Measurements from ENCODE around the gene RGL1.

DNA sequence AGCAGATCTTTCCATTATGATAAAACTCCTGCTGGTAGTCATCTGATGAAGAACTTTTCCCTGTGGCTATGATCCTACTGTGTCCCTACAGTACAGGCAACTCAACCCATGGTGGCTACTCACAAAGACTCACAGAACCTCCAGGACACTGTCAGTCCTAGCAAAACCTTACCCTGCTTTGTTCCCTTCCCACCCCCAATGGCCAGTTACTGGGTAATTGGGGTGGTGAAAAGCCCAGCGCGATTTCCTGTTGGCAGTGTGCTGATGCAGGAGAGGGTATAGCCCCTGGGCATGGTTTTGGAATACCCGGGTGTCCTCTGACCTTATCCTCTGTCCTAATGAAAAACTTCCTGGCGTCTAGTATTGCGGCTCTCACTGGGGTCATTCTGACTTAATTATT is 533 bp upstream of the RGL1 start:
- no peak for TF ChIP-seq ZNF223 (tag by site-specific recombination; IDR thresholded peaks at IDR 0.05)
- TF ChIP-seq, protein P1, sequence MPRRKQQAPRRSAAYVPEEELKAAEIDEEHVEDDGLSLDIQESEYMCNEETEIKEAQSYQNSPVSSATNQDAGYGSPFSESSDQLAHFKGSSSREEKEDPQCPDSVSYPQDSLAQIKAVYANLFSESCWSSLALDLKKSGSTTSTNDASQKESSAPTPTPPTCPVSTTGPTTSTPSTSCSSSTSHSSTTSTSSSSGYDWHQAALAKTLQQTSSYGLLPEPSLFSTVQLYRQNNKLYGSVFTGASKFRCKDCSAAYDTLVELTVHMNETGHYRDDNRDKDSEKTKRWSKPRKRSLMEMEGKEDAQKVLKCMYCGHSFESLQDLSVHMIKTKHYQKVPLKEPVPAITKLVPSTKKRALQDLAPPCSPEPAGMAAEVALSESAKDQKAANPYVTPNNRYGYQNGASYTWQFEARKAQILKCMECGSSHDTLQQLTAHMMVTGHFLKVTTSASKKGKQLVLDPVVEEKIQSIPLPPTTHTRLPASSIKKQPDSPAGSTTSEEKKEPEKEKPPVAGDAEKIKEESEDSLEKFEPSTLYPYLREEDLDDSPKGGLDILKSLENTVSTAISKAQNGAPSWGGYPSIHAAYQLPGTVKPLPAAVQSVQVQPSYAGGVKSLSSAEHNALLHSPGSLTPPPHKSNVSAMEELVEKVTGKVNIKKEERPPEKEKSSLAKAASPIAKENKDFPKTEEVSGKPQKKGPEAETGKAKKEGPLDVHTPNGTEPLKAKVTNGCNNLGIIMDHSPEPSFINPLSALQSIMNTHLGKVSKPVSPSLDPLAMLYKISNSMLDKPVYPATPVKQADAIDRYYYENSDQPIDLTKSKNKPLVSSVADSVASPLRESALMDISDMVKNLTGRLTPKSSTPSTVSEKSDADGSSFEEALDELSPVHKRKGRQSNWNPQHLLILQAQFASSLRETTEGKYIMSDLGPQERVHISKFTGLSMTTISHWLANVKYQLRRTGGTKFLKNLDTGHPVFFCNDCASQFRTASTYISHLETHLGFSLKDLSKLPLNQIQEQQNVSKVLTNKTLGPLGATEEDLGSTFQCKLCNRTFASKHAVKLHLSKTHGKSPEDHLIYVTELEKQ (tag by site-specific recombination; IDR thresholded peaks at IDR 0.05; ENCODE audit: borderline replicate concordance): no peak
- TF ChIP-seq KLF7 (tag by site-specific recombination; IDR thresholded peaks at IDR 0.05; ENCODE audit: borderline replicate concordance): no peak
- TF ChIP-seq, protein P2, sequence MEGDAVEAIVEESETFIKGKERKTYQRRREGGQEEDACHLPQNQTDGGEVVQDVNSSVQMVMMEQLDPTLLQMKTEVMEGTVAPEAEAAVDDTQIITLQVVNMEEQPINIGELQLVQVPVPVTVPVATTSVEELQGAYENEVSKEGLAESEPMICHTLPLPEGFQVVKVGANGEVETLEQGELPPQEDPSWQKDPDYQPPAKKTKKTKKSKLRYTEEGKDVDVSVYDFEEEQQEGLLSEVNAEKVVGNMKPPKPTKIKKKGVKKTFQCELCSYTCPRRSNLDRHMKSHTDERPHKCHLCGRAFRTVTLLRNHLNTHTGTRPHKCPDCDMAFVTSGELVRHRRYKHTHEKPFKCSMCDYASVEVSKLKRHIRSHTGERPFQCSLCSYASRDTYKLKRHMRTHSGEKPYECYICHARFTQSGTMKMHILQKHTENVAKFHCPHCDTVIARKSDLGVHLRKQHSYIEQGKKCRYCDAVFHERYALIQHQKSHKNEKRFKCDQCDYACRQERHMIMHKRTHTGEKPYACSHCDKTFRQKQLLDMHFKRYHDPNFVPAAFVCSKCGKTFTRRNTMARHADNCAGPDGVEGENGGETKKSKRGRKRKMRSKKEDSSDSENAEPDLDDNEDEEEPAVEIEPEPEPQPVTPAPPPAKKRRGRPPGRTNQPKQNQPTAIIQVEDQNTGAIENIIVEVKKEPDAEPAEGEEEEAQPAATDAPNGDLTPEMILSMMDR (tag by site-specific recombination; IDR thresholded peaks at IDR 0.05): no peak
- no peak for TF ChIP-seq ZNF112 (tag by site-specific recombination; IDR thresholded peaks at IDR 0.05)
- TF ChIP-seq YY1 (tag by site-specific recombination; IDR thresholded peaks at IDR 0.05): no peak
- TF ChIP-seq, protein P3, sequence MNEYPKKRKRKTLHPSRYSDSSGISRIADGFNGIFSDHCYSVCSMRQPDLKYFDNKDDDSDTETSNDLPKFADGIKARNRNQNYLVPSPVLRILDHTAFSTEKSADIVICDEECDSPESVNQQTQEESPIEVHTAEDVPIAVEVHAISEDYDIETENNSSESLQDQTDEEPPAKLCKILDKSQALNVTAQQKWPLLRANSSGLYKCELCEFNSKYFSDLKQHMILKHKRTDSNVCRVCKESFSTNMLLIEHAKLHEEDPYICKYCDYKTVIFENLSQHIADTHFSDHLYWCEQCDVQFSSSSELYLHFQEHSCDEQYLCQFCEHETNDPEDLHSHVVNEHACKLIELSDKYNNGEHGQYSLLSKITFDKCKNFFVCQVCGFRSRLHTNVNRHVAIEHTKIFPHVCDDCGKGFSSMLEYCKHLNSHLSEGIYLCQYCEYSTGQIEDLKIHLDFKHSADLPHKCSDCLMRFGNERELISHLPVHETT (tag by site-specific recombination; IDR thresholded peaks at IDR 0.05): no peak
